GM11168 (cell line): Measurements from ENCODE around the gene SCGB2A2.

Source experiments
- in situ Hi-C: fragments of 300-500 bp; cut with MboI; formaldehyde crosslinking; loops from one replicate; pipeline ENCODE4 v1.12.0; 2022; ENCODE audit warnings: low sequenced_read_pairs; ENCODE audit not compliant: unreplicated experiment

Gene SCGB2A2

GRCh38 chr11:62298975-62299374, 29.0 kb downstream of the SCGB2A2 start, which contains the start of gene SCGB1D4:
Gene SCGB1D4, minus strand, starts transcription at chr11:62299075. Its CDS starts 65 bp downstream, at chr11:62299010.
- in situ Hi-C loops, result no loop called here

GRCh38 chr11:62306227-62306626, 36.3 kb downstream of the SCGB2A2 start:
- in situ Hi-C loops, result no loop called here

- in situ Hi-C loops, result no loop called here
These were observed 38.0 kb downstream of the SCGB2A2 start for GRCh38 chr11:62307950-62308349.

GRCh38 chr11:62309991-62310390, 40.0 kb downstream of the SCGB2A2 start:
- in situ Hi-C loops, result loop anchor here (10.0 kb wide), 2 partner anchors 95 to 135 kb away; no protein-coding TSS in a partner anchor

GRCh38 chr11:62315431-62315830, 45.5 kb downstream of the SCGB2A2 start:
- in situ Hi-C loops, result loop anchor here (10.0 kb wide), 2 partner anchors 101 to 141 kb away; no protein-coding TSS in a partner anchor

GRCh38 chr11:62322524-62322923, 52.6 kb downstream of the SCGB2A2 start:
- in situ Hi-C loops, result no loop called here
